ENCODE results near the gene MAP3K10. TPM values are rescaled to one million over a fixed set of nuclear protein-coding genes. Genes with fewer than 3 reads are reported as not detected.

Gene MAP3K10
- total RNA-seq, 1 donor from 2014 or later: 37.4 TPM

DNA sequence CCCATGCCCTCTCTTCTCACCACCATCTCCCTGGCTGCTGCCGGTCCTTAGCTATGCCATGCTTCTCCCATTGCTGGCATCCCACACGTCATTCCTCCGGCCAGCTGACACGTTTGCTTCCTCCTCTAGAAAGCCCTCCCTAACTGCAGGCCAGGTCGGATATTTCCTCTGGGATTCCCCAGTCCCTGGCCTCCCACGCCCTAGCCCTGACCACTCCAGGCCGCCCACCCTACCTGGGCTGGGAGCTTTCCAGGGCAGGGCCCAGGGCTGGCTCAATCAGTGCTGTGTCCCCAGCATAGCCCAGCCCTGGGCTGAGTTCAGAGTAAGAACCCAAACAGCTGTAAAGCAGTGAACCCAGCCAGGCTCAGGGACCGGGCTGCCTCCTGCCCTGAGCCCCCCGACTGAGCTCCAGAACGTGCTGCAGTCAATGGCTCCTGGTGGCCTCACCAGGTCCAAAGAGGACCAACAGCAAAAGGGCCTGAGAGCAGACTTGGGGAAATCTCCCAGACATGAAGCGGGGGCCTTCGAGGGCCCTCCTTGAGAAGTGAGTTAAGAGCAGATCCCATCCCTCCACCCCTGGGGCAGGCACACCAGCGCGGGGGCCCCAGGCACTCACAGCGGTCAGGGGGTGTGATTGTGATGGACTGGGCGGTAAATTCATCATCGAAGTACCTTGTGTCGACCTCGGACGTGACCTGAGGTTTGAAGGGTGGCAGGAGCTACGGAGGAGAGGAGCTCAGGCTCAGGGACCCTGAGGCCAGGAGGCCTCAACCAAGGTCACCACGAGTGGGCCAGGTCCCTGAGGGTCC, 43.4 kb downstream of the MAP3K10 start:
- DNase-seq: no peak

DNA sequence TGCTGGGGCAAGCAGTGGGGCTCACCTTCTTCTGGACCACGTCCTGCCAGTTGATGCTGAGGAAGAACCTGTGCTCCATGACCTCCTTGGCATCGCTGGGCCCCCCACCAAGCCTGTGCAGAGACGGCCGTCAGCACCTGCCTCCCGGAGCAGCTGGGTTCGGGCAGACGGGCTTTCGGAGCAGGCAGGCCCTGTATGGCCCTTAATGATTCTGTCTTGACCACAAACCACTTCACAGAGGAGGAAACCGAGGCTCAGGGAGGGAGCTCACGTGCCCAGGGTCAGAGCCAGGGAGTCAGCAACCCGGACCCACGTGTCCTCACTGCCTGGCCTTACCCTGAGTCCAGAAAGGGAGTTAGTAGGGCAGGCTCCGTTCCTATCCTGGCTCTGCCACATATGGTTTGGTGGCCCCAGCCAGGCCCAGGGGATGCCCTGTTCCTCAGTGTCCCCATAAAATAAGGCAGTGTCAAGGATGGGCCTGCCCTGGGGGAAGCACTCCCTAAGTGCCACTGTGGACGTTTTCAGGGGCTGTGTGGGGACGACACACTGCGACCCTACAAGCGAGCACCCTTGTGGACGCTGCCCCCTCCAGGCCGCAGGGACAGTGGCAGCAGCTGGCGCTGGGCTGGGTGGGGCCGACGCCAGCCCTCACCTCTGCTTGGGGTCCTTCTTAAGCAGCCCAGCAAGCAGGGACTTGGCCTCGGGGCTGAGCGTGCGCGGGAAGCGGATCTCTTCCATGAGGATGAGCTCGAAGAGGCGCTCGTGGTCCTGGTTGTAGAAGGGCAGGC, 44.2 kb downstream of the MAP3K10 start:
- DNase-seq: no peak

DNA sequence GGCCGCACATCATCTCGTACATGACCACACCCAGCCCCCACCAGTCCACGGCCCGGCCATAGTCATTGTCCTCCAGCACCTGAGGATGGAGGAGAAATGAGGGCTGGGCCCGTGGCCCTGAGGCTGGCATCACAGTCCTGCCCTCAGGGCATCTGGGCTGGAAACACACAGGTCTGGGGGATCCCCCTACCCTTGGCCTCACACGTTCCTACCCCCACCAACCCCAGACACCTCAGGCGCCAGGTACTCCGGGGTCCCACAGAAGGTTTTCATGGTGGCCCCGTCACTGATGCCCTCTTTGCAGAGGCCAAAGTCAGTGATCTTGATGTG, 44.8 kb downstream of the MAP3K10 start:
- DNase-seq: no peak

DNA sequence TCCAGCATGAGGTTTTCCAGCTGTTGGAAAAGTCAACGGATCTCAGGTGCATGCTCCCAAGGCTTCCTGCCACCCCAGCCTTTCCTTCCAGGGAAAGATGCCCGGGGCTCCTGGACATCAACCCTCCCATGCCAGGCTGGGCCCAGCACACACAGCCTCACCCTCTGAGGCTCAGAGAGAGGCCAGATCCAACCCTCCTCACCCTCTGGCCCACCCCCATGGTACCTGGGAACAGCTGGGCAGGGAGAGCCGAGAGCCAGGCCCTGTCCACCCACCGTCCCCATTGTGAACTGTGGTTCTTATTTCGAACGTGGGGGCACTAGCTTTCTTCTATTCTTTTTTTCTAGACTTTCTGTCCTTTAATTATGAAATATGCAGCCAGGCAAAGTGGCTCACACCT, 45.1 kb downstream of the MAP3K10 start:
- DNase-seq: no peak

- no peak for DNase-seq
Measured at GRCh38 chr19:40237791-40238190, 46.6 kb downstream of the MAP3K10 start.

- DNase-seq: no peak
Measured at GRCh38 chr19:40238775-40239174, 47.5 kb downstream of the MAP3K10 start.

DNA sequence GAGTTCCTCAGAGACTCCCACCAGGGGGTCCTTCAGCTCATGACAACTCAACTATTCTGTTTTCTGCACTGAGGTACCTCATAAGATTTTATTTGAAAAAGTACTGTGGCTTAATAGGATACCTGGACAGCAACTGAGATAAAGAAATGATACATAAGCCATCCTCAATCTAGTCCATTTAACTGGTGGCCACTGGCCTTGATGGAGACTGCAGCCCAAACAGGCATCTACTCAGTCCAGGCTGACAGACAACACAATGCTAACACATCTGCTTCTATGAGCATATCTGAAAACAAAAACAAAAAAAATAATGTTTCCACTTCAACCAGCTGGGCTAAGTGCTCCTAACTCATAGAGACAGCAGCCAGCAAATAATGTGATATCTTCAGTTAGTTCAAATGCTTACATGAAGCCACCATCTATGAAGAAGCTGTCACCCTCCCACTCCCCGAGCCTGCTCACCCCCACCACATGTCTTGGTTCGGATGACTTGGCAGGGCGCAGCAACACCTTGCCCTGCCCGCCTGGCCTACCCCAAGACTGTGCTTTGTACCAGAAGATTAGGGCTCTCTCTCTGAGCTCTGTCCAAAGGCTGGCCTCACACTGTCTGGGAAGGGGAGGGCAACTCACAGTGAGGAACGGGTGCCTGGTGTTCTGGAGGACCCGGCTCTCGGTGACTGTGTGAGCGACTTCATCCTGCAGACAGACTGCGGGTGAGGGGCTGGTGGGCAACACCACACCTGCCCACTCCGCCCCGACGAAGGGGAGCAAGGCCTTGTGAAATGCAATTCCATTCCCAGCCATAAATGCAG, 48.4 kb downstream of the MAP3K10 start:
- no peak for DNase-seq

DNA sequence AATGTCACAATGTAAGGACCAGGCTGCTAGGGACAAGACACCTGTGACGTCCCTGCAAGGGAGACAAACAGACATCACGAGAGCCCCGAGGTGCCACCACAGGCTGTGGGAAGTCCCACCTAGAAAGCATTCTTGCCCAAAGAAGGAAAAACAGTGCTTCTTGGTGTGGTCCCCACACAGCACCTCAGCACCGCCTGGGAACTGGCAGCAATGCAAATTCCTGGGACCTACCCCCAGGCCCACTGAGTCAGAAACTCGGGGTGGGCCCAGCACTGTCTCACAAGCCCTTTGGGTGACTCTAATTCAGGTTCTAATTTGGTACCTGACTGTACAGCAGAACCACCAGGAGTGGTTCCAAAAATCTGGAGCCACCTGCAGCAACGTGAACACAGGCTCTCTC, 49.1 kb downstream of the MAP3K10 start:
- no peak for DNase-seq

DNA sequence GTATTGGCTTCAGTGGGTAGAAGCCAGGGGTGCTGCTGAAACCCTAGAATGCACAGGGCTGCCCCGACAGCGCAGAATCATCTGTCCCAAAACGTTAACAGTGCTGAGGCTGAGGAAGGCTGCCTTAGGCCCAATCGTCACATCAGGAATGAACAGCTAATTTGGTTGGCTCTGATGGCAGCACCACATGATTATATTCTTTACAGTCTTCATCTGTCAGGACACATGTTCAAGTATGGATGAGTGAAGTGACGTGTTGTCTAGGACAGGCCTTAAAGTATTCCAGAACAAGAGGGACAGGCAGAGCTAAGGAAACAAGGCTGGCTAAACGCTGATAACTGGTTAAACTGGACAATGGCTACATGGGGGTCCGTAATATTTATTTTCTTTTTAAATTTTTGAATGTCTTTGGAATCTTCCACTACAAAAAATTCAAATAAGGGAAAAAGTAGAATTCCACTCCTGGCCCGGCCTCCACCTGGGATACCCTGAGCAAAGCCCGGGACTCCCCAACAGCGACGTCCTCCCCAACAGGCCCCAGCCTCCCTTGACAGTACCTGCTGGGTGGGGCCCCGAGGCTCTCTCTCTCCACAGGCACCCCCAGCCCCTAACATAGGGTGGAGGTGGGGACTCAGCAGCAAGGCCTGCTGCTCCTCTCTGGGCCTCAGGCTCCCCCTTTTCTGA, 50.0 kb downstream of the MAP3K10 start:
- DNase-seq: no peak

GRCh38 chr19:40241809-40242384, 50.7 kb downstream of the MAP3K10 start:
- DNase-seq: peak; percentile 74

- DNase-seq: no peak
Measured at GRCh38 chr19:40242480-40242879, 51.3 kb downstream of the MAP3K10 start.

GRCh38 chr19:40243181-40243580, 52.0 kb downstream of the MAP3K10 start:
- DNase-seq: no peak

- no peak for DNase-seq
Measured at GRCh38 chr19:40244579-40245317, 53.5 kb downstream of the MAP3K10 start.

GRCh38 chr19:40245506-40246128, 54.4 kb downstream of the MAP3K10 start:
- DNase-seq: no peak

DNA sequence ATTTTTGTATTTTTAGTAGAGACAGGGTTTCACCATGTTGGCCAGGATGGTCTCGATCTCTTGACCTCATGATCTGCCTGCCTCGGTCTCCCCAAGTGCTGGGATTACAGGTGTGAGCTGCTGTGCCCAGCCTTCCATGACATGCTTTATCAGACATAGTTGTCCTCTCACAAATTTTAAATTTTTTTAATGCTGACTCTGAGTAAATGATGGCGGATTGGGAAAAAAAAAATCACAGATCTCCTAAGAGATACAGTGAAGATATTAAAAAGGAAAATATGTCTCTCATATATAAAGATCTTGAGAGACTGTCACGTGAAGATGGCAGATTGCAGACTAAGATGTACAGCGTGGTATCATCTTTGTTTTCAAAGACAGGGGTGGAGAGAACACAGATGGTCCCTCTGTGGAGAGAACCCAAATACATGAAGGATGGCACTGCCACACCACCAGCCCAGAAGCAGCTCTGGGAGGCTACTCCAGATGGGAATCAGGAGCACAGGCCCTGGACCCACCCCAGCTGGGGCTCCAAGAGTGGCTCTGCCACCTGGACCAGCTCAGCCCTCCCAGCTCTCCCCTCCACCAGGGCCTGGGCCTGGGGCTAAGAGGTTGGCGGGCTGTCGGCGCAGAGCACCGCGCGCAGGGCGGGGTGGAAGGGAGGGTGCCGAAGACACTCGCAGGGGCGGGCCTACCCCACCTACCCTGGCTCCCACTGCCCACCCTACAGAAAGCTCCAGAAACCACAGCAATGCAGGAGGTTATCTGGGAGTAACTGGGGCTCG, 55.3 kb downstream of the MAP3K10 start:
- no peak for DNase-seq

- DNase-seq: no peak
Measured at GRCh38 chr19:40247178-40247577, 56.0 kb downstream of the MAP3K10 start.

DNA sequence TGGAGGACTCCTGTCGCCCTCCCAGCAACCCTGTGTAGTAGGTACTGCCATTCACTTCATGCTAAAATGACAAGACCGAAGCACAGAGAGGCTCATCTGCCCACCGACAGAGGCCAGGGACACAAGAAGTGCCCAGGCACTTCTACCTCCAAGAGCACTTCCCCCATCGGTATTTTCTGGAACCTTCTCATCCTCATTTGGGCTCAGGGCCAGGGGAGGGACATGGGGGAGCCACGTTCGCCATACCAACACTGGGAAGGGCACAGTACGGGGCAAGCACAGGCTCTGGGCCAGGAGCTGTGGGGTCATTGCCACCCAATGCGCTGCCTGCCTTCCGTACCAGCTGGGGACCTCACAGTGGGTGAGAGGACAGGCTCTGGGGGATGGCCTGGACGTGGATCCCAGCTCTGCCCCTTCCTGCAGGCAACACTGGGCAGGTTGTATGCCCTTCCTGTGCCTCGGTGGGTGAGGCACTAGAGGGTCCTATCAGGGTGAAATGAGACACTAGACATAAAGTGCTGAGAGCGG, 56.6 kb downstream of the MAP3K10 start:
- no peak for DNase-seq

GRCh38 chr19:40249201-40249600, 58.0 kb downstream of the MAP3K10 start:
- no peak for DNase-seq

GRCh38 chr19:40249781-40250180, 58.6 kb downstream of the MAP3K10 start:
- no peak for DNase-seq

- DNase-seq: no peak
Measured at GRCh38 chr19:40251244-40251643, 60.0 kb downstream of the MAP3K10 start.
